COR-L47 (cell line): ENCODE data around the gene BIVM.

Experiments
- DNase-seq: peaks from one replicate; lab custom pipeline; 2025; lab: John Stamatoyannopoulos, UW

BIVM gene

GRCh38 chr13:102784483-102784882 lies 14.4 kb upstream of the BIVM start:
- no peak for DNase-seq

GRCh38 chr13:102788683-102789082 lies 10.2 kb upstream of the BIVM start:
- DNase-seq, result no peak

GRCh38 chr13:102792396-102792795 lies 6.5 kb upstream of the BIVM start:
- no peak for DNase-seq

GRCh38 chr13:102793611-102794355 lies 5.1 kb upstream of the BIVM start:
- no peak for DNase-seq

- peak; percentile 23 for DNase-seq
Measured at GRCh38 chr13:102799426-102800144, 666 bp downstream of the BIVM start.

GRCh38 chr13:102800145-102801041 lies 1.5 kb downstream of the BIVM start:
- peak; percentile 63 for DNase-seq

GRCh38 chr13:102805680-102806079 lies 6.8 kb downstream of the BIVM start:
- no peak for DNase-seq

GRCh38 chr13:102807699-102808098 lies 8.8 kb downstream of the BIVM start:
- DNase-seq, result no peak

GRCh38 chr13:102812611-102813287 lies 13.8 kb downstream of the BIVM start:
- DNase-seq, result no peak

- no peak for DNase-seq
Measured at GRCh38 chr13:102814025-102814607, 15.2 kb downstream of the BIVM start.

- DNase-seq, result no peak
Measured at GRCh38 chr13:102814793-102815192, 15.9 kb downstream of the BIVM start.

- DNase-seq, result no peak
Measured at GRCh38 chr13:102815788-102816187, 16.9 kb downstream of the BIVM start.

GRCh38 chr13:102816708-102817107 lies 17.8 kb downstream of the BIVM start:
- no peak for DNase-seq

- no peak for DNase-seq
Measured at GRCh38 chr13:102817241-102817640, 18.3 kb downstream of the BIVM start.

GRCh38 chr13:102817907-102818306 lies 19.0 kb downstream of the BIVM start:
- no peak for DNase-seq

- DNase-seq, result no peak
Measured at GRCh38 chr13:102825400-102825799, 26.5 kb downstream of the BIVM start.

GRCh38 chr13:102825921-102826706 lies 27.2 kb downstream of the BIVM start:
- DNase-seq, result no peak

GRCh38 chr13:102830646-102831045 lies 31.7 kb downstream of the BIVM start:
- DNase-seq, result no peak

GRCh38 chr13:102836471-102836870 lies 37.6 kb downstream of the BIVM start:
- DNase-seq, result no peak

- no peak for DNase-seq
Measured at GRCh38 chr13:102838273-102838672, 39.4 kb downstream of the BIVM start.

- DNase-seq, result no peak
Measured at GRCh38 chr13:102838982-102839381, 40.1 kb downstream of the BIVM start.
